Stomach smooth muscle (tissue), 2 donors: Measurements from ENCODE around the gene ARID3C.

Experiments used
- H3K27ac ChIP-seq: one replicate; pipeline ENCODE4 v1.7.0; 2013; ENCODE audit warnings: mild to moderate bottlenecking, low read length, inconsistent platforms
- H3K27me3 ChIP-seq, 2 donors: one replicate each; pipeline ENCODE4 v1.7.0; 2013; ENCODE audit warnings: low read length in 2 of 2; ENCODE audit not compliant: insufficient read depth in 2 of 2, control insufficient read depth in 1 of 2
- H3K36me3 ChIP-seq, 2 donors: one replicate each; pipeline ENCODE4 v1.7.0; 2013; ENCODE audit warnings: low read length in 2 of 2; ENCODE audit not compliant: control insufficient read depth in 2 of 2, insufficient read depth in 2 of 2
- H3K4me1 ChIP-seq: one replicate; pipeline ENCODE4 v1.7.0; 2013; ENCODE audit warnings: low read length; ENCODE audit not compliant: control insufficient read depth, insufficient read depth
- H3K4me3 ChIP-seq, 2 donors: one replicate each; pipeline ENCODE4 v1.7.0; 2013; ENCODE audit warnings: low read length in 2 of 2
- H3K9ac ChIP-seq, 2 donors: one replicate each; pipeline ENCODE4 v1.7.0; 2013; ENCODE audit warnings: low read length in 2 of 2, mild to moderate bottlenecking in 1 of 2
- H3K9me3 ChIP-seq, 2 donors: one replicate each; pipeline ENCODE4 v1.7.0; 2013; ENCODE audit warnings: low read length in 2 of 2; ENCODE audit not compliant: control insufficient read depth in 2 of 2
- donor health status: healthy.
- donor health status: Pancreatic carcinoma.

The ARID3C gene

DNA sequence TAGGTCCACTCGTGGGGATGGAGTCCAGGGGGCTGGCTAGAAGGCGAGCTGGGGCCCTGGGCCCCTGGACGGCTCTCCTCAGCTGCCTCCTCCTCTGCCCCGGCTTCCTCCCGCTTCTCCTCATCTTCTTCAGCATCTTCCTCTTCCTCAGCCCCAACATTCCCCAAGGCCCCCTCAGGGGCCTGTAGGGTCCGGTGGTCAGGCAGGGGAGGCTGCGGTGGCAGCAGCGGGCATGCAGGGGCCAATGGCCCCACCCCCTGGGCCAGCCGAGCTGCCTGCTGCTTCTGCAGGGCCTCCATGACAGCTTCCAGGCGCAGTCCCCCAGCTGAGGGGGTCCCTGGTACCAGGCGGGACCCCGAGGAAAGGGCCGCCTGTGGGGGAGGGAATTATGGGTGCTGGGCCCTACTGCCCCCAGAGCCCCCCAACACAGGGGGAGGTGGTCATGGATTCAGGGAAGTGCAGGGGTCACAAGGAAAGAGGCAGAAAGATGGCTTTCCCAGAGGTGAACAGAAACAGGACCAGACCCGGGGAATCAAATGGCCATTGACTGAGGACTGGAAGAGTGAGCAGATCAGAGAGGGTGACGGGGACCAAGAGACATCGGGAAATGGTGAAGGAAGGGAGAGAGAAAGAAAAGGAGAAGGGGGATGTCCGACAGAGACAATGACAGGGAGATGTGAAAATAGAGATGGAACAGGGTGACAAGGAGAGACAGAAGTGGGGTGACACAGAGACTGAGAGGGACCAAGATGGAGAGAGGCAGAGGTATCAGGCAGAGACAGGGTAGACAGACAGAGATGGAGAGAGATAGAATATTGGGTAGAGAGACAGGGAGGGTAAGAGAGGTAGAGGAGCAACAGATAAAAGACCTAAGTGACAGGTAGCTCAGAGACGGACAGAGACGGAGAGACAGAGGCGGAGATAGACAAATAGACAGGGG, 880 bp downstream of the ARID3C start:
- no peak overlapping the region for H3K27ac ChIP-seq
- H3K4me1 ChIP-seq = peaks cover 18% of the 10 kb centered on the region
- peak overlapping the region; percentile 13 to 29 for H3K9ac ChIP-seq
- H3K27me3 ChIP-seq = peaks cover 55 to 63% of the 10 kb centered on the region in 2 donors
- H3K9me3 ChIP-seq = no peaks in the 10 kb centered on the region
- H3K36me3 ChIP-seq = no peaks in the 10 kb centered on the region
- peak overlapping the region; percentile 47 to 70 for H3K4me3 ChIP-seq

DNA sequence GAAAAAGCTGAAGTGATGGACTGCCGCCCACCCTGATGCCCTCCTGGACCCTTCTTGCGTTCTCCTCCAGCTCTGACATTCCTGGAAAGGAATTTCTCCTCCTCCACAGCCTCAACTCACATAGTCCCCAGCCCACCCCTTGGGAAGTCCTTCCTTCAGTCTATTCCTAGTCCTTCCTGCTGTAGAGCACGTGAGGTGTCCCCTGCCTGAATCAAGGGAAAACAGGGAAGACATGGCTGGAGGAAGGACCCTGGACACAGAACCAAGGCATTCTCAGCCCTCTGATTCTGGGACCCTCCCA, 3.7 kb downstream of the ARID3C start:
- no peaks in the 10 kb centered on the region for H3K36me3 ChIP-seq
- H3K9me3 ChIP-seq = no peaks in the 10 kb centered on the region
- peaks cover 26% of the 10 kb centered on the region for H3K4me1 ChIP-seq
- H3K9ac ChIP-seq = no peak overlapping the region
- no peak overlapping the region for H3K4me3 ChIP-seq
- H3K27ac ChIP-seq = no peak overlapping the region
- H3K27me3 ChIP-seq = peaks cover 59 to 71% of the 10 kb centered on the region in 2 donors

DNA sequence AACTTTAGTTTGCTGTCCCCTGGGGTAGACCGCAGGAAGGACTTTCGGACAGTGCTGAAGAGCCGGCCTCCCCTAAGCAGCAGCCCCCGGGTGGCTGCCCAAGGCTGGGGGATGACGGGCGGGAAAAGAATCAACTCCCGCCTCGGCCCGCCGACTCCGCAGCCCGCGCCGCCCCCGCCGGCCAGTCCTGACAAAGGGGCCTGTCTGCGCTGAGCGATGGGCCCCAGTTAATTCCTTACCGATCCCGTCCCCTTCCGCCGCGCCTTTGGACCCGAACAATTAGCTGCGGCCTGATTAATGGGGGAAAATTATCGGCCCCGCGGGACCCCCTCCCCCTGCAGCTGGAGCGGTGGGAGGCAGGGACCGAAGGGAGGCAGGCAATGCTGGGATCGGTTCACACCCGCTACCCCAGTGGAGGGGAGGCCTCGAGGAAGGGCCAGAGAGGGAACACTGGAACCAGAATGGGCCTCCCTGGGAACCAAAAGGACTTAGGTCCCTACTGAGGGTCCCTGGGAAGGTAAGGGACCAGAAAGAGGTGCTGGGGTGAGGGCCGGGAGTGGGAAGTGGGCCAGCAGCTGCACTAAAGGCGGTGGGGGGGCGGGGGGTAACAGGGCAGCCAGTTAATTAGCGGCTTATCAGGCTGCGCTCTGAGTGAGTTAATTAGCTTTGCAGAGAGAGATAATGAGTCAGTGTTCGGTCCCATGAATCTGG, 4.2 kb downstream of the ARID3C start:
- Histone ChIP-seq H3K9me3 (no peaks in the 10 kb centered on the region), H3K4me1 (peaks cover 31% of the 10 kb centered on the region)

DNA sequence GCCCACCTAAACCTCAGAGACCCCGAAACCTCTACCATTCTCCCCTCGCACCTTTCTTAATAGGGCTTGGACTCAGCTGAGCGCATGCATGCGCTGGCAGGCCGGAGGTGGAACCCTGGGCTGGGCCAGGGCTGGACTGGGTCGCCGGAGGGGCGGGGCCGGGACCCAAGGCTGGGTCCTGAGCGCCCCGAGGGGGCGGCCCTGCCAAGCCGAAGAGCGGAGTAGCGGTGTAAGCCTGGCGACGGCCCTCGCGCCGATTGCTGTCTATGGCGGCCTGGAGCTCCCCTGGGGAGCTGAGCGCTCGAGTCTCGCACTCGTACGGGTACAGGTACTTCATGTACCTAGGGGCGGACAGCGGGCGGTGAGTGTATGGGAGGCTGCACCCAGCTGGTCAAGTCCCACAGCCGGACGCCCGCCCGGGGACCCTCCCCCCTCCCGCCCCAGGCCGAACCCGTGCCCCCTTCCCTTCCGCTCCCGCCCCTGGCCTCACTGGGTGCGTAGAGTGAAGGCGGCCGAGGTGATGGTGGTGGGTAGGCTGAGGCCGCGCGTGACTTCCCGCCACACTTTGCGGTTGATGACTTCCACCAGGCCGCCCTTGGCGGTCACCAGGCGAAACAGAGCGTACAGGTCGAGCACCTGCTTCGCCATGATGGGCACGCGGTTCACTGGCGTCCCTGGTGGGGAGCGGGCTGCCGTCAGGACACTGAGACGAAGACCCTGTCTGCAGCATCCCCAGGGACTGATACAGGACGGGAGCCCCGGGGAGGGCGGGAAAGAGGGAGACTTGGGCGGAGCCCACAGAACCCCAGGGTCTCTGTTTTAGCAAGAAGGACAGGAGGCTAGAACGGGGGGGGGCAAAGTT, 5.3 kb downstream of the ARID3C start:
- Histone ChIP-seq H3K9me3 (no peaks in the 10 kb centered on the region), H3K9ac (no peak overlapping the region), H3K27ac (no peak overlapping the region), H3K4me3 (no peak overlapping the region), H3K36me3 (no peaks in the 10 kb centered on the region), H3K4me1 (peaks cover 27% of the 10 kb centered on the region), H3K27me3 (peaks cover 54 to 62% of the 10 kb centered on the region in 2 donors)

More for the DNA sequence above, 4.2 kb downstream of the ARID3C start:
- Histone ChIP-seq H3K36me3 (no peaks in the 10 kb centered on the region), H3K27me3 (peaks cover 59 to 71% of the 10 kb centered on the region in 2 donors), H3K27ac (no peak overlapping the region), H3K9ac (no peak overlapping the region), H3K4me3 (no peak overlapping the region)

DNA sequence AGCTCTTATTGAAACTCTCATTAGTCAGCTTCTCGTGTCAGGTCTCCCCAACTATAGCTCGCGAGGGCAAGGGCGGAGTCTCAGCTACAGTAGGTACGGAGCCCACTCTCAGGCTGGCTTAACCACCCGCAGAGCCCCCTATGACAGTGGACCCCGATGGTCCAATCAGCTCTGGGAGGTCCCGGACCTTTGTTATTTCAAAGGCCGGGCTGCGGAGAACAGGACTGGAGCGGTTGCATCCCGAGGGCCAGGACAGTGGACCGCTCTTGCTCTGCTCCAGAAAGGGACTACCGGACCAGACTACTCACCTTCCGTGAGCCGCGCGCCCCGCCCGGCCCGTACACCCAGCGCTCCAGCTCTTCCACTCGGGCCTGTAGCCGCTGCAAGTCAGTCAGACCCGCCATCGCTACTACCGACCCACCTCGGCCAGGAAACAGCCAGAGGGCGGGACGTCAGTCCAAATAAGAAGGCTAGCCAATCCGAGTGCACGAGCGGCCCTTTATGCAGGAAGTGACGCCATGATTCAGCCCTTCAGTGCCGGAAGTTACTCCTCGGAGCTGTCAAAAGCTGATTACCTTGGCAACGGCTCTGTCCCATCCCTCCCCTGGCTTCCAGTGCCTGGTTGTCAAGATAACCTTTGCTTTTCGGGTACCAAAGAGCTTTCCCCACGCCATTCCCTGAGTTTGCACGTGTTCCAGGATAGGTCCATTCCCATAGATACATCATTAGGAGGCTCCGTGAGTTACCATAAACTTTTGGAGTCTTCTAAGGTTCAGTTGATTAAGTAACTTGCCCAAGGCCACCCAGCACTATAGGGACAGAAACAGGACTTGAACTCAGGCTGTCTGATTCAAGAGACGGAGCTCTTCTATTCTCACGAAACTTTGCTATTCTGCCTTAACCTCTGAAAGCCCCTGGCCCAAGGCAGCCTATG, 8.5 kb downstream of the ARID3C start, which contains the start of gene DCTN3:
Gene DCTN3, minus strand, starts transcription at position 435 of the 934 bp plus-strand sequence. Its CDS starts 31 bp downstream, at position 404.
- Histone ChIP-seq H3K27me3 (peaks cover 22 to 30% of the 10 kb centered on the region in 2 donors), H3K4me1 (peaks cover 22% of the 10 kb centered on the region), H3K36me3 (peaks cover 19 to 26% of the 10 kb centered on the region in 2 donors), H3K4me3 (peak within 1 kb of the TSS; percentile 63 to 96), H3K27ac (no peak within 1 kb of the TSS), H3K9me3 (no peaks in the 10 kb centered on the region), H3K9ac (peak within 1 kb of the TSS; percentile 59 to 86)

DNA sequence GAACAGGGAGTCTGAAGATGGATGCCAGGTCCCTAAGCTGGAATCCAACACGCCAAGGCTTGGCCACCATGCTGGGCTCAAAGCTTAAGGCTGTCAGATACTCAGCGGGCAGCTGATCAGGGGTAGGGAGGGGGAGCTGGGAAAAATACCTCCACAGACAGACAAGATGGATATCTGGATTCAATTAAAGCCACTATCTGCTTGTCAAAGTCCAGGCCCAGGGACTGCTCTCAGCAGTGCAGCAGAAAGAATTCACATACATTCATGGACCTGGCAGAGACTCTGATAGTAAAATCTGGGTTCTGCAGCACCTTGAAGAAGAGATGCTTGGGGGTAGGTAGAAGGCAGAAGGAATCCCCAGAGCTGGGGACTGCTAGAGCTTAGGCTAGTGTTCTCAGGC, 13.7 kb downstream of the ARID3C start:
- no peaks in the 10 kb centered on the region for H3K9me3 ChIP-seq
- H3K27me3 ChIP-seq = no peaks in the 10 kb centered on the region
- peaks cover 34% of the 10 kb centered on the region for H3K4me1 ChIP-seq
- H3K27ac ChIP-seq = no peak overlapping the region
- H3K9ac ChIP-seq = no peak overlapping the region
- H3K36me3 ChIP-seq = peaks cover 23 to 41% of the 10 kb centered on the region in 2 donors
- H3K4me3 ChIP-seq = no peak overlapping the region

DNA sequence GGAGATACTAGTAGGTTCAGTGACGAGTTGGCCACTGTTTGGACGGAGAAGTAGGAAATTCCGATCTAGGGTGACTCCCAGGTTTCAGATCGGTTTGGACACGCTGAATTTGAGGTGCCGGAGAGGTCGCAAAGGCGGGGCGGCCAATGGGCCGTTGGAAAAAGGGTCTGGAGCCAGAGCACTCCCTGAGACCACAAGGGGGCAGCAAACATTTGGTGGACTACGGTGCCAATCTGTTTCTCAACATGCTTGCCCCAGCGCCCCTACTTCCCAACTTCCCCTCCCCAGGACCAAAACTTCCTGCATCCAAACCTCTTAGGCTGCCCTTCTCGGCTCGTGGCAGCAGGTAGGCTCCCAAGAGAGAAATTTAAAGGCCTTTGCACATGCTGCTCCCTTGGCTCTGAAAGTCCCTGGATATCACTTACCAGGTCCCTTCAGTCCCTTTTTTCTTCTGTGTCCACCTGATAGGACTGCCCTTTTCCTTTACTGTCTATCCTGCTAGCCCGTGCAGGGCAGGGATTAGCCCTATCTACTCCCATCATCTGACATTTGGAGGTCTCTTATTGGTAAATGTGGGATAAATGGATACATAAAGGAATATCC, 16.0 kb downstream of the ARID3C start:
- Histone ChIP-seq H3K4me1 (peaks cover 26% of the 10 kb centered on the region), H3K4me3 (peak overlapping the region; percentile 80 to 90), H3K36me3 (peaks cover 20 to 38% of the 10 kb centered on the region in 2 donors), H3K9ac (peak overlapping the region; percentile 58 to 95), H3K27me3 (no peaks in the 10 kb centered on the region), H3K27ac (peak overlapping the region; percentile 73), H3K9me3 (no peaks in the 10 kb centered on the region)

DNA sequence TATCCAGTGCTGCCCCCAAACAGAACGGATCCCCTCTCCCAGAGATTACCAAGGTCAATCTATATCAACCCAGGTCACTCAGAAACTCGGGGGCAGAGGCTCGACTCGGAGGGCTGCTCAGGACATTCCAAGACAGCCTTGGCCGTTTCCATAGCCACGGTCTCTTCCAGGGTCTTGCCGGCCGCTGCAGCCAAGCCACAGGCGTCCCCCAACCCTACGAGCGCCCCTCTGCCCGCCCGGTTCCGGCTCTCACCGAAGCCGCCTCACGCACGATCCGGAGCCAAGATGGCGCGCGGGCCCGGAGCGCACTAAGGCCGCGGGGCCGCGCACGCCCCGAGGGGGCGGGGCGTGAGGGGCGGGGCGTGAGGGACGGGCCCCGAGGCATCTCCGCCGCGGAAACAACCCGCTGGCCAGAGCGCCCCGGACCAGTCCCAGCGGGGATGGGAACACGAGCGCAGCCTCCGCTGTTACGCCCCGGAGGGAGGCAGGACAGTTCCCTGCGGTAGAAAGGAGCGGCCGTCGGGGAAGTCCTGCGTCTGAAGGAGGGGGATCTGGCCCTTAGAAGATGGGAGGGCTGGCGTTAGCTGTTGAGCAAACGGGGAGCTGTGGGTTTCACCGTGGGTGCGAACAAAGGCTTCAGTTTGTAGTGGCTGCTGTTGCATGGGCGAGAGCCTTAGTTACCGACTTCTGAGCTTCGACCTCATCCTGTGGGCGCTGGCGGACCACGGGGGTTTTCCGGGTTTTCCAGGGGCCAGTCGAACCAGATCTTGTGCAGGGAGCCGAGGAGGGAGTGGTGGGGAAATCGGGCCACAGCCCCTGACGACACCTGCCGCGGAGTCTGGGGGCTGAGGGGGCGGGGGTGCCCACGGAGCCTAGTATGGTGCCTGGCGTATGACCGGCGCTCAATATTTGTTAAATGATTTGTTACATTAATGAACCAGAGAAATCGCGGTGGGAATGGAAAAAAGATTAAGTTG, 16.8 kb downstream of the ARID3C start, which contains the start of gene RPP25L:
Gene RPP25L, minus strand, starts transcription at position 287 of the 977 bp plus-strand sequence. CDS start 801 bp downstream, outside the sequence.
- H3K9me3 ChIP-seq = no peaks in the 10 kb centered on the region
- peak within 1 kb of the TSS; percentile 86 to 90 for H3K4me3 ChIP-seq
- H3K4me1 ChIP-seq = peaks cover 26% of the 10 kb centered on the region
- H3K9ac ChIP-seq = peak within 1 kb of the TSS; percentile 93 to 95
- H3K27ac ChIP-seq = peak within 1 kb of the TSS; percentile 73
- peaks cover 12 to 30% of the 10 kb centered on the region in 2 donors for H3K36me3 ChIP-seq
- H3K27me3 ChIP-seq = no peaks in the 10 kb centered on the region
